ENCODE measurements around the gene ZW10.
"Not testable (repeated sequence)": the region's sequence is repeated elsewhere in the genome, so short reads cannot be mapped to it uniquely, and the experiment has no call there.

ZW10 gene

DNA sequence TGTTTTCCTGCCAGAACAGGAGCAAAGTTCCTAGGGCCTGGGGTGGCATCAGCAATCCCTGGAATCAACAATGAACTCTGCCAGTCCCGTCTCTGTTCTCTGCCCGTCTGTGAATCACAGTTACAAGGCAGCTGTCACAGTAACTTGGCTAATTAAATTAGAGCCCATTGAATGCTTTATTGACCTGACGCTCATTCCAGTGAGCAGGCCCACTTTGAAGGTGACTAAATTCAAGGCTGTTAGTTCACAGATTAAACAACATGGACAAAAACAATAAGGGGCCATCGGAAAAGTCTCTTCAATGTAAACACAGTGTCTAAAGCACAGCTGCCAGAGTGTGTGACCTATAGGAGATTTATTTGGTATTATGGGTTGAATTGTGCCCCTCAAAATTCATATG is 49.7 kb downstream of the ZW10 start:
- no peak for DNase-seq (ENCODE audit: low read depth, low spot score)
- TF ChIP-seq, protein P1, sequence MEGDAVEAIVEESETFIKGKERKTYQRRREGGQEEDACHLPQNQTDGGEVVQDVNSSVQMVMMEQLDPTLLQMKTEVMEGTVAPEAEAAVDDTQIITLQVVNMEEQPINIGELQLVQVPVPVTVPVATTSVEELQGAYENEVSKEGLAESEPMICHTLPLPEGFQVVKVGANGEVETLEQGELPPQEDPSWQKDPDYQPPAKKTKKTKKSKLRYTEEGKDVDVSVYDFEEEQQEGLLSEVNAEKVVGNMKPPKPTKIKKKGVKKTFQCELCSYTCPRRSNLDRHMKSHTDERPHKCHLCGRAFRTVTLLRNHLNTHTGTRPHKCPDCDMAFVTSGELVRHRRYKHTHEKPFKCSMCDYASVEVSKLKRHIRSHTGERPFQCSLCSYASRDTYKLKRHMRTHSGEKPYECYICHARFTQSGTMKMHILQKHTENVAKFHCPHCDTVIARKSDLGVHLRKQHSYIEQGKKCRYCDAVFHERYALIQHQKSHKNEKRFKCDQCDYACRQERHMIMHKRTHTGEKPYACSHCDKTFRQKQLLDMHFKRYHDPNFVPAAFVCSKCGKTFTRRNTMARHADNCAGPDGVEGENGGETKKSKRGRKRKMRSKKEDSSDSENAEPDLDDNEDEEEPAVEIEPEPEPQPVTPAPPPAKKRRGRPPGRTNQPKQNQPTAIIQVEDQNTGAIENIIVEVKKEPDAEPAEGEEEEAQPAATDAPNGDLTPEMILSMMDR (IDR thresholded peaks at IDR 0.05; ENCODE audit: insufficient read depth, low read length, missing control alignments): no peak
- POLR2A ChIA-PET: no interaction called here
- H3K4me3 ChIP-seq (ENCODE audit: low read depth, low read length): no peak overlapping the region
- CTCF ChIA-PET: no interaction called here

DNA sequence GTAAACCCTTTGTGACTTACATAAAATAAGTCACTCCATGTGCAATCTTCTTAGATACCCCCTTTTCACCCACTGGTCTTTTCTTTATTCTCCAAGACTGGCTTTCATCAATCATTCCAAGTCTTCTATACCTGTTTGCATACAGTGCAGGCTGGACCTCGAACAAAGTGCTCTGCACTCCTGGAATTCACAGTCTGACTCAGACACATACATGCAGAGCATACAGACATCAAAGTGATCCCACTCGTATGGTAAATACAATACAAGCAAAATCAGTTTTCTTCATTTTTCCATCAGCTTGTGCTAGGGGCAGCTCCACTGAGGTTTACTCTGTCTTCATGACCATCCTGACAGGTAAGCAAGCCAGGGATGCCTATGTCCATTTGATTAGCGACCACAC is 50.6 kb downstream of the ZW10 start:
- H3K4me3 ChIP-seq (ENCODE audit: low read depth, low read length): no peak overlapping the region
- TF ChIP-seq, protein P1 (IDR thresholded peaks at IDR 0.05; ENCODE audit: insufficient read depth, low read length, missing control alignments): no peak
- POLR2A ChIA-PET: no interaction called here
- no peak for DNase-seq (ENCODE audit: low read depth, low spot score)
- CTCF ChIA-PET: interaction anchor here (2.5 kb wide), 1 partner anchor 8 kb away, joined by 11 read pairs; no protein-coding TSS in a partner anchor

DNA sequence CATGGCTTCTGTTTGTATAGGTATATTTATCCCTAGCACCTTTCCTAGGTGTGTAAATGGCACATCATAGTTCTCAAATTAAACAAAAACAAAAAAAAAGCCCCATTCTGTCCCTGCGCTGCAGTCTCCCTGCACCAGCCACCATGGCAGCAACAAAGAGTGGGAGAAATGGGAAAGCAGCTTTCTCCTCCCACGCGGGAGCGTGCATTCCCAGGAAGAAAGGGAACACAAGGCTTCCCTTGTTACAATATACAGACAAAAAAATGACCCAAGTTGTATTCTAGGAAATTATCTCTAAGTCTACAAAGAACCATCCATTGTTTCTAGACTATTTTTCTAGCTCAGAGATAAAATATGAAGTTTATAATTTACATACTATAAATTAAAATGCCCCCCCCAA is 51.3 kb downstream of the ZW10 start:
- DNase-seq (ENCODE audit: low read depth, low spot score): no peak
- ChIA-PET CTCF (interaction anchor here (2.5 kb wide), 1 partner anchor 9 kb away, joined by 11 read pairs; no protein-coding TSS in a partner anchor), POLR2A (no interaction called here)
- H3K4me3 ChIP-seq (ENCODE audit: low read depth, low read length): no peak overlapping the region
- TF ChIP-seq, protein P1 (IDR thresholded peaks at IDR 0.05; ENCODE audit: insufficient read depth, low read length, missing control alignments): no peak

DNA sequence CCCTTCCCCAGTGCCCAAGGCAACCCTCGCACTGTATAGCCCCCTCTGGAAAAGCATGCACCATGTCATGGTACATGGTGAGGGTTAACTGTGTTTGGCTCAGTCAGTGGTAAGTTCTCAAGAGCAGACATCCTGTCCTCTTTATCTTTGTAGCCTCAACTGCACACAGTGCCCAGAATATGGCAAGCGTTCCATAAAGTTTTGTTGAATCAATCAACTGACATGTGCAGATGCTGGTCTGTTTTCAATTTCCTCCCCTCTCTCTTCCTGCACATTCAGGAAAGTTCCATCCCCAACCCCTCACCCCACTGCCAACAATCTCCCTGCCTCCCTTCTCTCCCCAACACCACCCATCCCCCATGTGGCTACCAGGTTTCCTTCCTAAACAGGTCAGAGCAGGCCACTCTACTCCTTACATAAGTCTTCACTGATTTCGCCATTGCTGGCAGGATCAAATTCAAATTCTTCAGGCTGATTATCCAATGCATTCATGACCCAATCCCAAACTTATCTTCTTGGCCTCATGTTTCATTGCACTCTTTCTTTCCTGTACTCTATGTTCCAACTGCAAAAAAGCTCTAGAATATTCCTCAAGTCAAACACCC is 51.9 kb downstream of the ZW10 start:
- no peak overlapping the region for H3K4me3 ChIP-seq (ENCODE audit: low read depth, low read length)
- TF ChIP-seq, protein P1 (IDR thresholded peaks at IDR 0.05; ENCODE audit: insufficient read depth, low read length, missing control alignments): no peak
- DNase-seq (ENCODE audit: low read depth, low spot score): no peak
- ChIA-PET CTCF (interaction anchor here (2.5 kb wide), 1 partner anchor 10 kb away, joined by 11 read pairs; no protein-coding TSS in a partner anchor), POLR2A (no interaction called here)

DNA sequence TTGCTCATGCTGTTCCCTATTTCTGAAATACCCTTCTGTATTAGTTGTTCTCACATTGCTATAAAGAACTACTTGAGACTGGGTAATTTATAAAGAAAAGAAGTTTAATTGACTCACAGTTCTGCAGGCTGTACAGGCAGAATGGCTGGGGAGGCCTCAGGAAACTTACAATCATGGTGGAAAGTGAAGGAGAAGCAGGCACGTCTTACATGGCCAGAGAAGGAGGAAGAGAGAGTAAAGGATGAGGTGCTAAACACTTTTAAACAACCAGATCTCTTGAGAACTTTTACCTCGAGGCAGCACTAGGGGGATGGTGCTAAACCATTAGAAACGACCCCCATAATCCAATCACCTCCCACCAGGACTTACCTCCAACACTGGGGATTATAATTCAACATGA is 53.0 kb downstream of the ZW10 start:
- DNase-seq (ENCODE audit: low read depth, low spot score); CTCF ChIA-PET; H3K4me3 ChIP-seq (ENCODE audit: low read depth, low read length); POLR2A ChIA-PET: not testable (repeated sequence)

DNA sequence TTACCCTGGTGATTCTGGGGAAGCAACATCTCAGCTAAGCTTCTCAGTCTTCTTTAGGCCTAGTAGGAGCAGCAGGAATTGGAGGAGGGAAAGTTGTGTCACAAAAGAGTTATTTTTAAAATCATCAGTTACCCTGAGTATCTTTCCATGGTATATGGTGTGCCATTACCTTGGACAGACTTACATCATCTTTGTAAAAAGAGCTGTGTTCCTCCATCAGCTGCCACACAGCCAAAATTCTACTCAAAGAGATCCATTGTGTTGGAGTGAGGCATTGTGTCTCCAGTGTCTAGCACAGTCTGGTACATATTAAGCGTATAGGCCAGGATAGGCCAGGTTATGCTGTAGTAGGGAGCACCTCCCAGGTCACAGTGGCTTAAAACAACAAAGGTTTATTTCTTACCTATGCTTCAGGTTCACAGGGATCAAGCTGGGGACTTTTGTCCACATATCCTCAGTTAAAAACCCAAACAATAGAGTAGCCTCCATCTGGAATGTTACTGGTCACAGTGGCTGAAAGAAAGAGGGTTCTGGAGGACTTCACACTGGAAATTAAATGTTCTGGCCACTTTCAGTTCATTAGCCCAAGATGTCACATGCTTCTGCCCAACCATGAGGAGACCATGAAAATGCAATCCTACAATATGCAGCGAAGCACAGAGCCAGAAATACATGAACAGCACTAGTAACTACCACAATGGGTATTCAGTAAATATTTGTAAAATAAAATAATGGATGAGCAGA is 57.4 kb downstream of the ZW10 start:
- DNase-seq (ENCODE audit: low read depth, low spot score): no peak
- POLR2A ChIA-PET: no interaction called here
- CTCF ChIA-PET: interaction anchor here (1.3 kb wide), 1 partner anchor 15 kb away, joined by 3 read pairs; no protein-coding TSS in a partner anchor
- TF ChIP-seq, protein P1 (IDR thresholded peaks at IDR 0.05; ENCODE audit: insufficient read depth, low read length, missing control alignments): no peak
- H3K4me3 ChIP-seq (ENCODE audit: low read depth, low read length): no peak overlapping the region

Data from AG04449 (cell line).